ENCODE data around the gene KRTAP12-3.
"Not testable (repeated sequence)": the region's sequence is repeated elsewhere in the genome, so short reads cannot be mapped to it uniquely, and the experiment has no call there.

DNA sequence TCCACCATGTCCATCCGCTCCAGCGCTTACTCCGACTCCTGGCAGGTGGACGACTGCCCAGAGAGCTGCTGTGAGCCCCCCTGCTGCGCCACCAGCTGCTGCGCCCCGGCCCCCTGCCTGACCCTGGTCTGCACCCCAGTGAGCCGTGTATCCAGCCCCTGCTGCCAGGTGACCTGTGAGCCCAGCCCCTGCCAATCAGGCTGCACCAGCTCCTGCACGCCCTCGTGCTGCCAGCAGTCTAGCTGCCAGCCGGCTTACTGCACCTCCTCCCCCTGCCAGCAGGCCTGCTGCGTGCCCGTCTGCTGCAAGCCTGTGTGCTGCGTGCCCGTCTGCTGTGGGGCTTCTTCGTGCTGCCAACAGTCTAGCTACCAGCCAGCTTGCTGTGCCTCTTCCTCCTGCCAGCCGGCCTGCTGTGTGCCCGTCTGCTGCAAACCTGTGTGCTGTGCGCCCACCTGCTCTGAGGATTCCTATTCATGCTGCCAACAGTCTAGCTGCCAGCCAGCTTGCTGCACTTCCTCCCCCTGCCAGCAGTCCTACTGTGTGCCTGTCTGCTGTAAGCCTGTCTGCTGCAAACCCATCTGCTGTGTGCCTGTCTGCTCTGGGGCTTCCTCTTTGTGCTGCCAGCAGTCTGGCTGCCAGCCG is 30.4 kb upstream of the KRTAP12-3 start:
- TF ChIP-seq, protein P1, sequence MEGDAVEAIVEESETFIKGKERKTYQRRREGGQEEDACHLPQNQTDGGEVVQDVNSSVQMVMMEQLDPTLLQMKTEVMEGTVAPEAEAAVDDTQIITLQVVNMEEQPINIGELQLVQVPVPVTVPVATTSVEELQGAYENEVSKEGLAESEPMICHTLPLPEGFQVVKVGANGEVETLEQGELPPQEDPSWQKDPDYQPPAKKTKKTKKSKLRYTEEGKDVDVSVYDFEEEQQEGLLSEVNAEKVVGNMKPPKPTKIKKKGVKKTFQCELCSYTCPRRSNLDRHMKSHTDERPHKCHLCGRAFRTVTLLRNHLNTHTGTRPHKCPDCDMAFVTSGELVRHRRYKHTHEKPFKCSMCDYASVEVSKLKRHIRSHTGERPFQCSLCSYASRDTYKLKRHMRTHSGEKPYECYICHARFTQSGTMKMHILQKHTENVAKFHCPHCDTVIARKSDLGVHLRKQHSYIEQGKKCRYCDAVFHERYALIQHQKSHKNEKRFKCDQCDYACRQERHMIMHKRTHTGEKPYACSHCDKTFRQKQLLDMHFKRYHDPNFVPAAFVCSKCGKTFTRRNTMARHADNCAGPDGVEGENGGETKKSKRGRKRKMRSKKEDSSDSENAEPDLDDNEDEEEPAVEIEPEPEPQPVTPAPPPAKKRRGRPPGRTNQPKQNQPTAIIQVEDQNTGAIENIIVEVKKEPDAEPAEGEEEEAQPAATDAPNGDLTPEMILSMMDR (IDR thresholded peaks at IDR 0.05), result not testable (repeated sequence)
- TF ChIP-seq POLR2A (IDR thresholded peaks at IDR 0.05), result not testable (repeated sequence)
